Kidney tubule cell (primary cell): ENCODE measurements around the gene COL12A1.
"Not testable (repeated sequence)": the region's sequence is repeated elsewhere in the genome, so short reads cannot be mapped to it uniquely, and the experiment has no call there.

ENCODE experiments used
- DNase-seq: peaks from one replicate; pipeline ENCODE4 v3.0.0-alpha.2; 2018; ENCODE audit warnings: low spot score

The COL12A1 gene

DNA sequence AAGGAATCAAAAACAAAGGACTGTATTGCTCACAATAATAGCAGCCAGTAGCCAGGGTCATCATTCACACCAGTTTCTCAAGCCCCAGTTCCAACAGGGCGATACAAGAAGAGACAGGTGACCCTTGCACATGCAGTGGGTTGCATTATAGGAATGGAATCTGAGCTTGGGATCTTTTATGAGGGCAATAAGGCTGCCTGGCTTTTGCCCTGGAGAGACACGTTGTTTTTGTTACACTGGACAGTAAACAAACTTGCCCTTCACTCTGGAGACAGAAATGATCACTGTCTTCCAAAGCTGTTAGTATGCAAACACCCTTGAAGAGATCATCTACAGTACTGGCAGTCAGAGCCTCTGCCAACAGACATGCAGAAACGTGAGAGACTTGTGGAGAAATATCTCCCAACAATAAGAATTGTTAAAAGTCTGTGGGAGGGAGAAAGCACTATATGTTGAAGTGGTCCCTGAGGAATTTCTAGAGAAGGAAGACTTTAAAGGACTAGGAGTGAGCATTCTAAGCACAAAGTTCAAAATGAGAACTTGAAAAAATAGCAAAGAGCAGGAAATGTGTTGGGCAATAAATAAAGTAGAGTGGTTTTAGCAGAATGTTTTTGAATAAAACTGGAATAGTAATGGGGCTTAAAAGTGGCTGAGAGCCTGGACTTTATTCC lies 6.2 kb upstream of the COL12A1 start:
- no peak for DNase-seq

DNA sequence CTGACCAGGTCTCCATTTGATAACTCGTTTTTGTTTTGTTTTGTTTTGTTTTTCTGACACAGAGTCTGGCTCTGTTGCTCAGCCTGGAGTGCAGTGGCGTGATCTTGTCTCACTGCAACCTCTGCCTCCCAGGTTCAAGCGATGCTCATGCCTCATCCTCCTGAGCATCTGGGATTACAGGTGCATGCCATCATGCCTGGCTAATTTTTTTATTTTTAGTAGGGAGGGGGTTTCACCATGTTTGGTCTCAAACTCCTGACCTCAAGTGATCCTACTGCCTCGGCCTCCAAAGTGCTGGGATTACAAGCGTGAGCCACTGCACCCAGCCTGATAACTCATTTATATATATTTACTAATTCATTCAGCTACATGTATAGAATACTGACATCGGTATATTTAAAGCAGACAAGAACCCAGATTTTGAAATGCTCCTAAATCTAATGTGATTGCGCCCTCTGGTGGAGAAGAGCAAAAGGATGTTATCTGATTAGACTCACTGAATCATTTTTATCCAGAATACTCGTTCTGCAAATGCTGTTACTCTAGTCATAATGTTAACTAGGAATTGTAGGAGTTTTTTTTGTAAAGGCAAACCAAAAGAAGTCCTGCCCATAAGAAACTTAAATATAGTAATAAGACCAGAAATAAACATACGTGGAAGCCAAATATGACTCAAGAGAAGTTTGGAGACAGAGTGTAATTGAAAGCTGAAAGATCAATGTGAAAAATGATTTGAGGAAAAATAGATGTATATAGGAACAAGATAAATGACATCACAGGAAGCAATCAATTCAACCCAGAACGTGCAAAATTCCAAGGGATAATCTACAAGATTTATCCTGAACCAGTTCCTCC lies 5.3 kb upstream of the COL12A1 start:
- peak; percentile 68 for DNase-seq

DNA sequence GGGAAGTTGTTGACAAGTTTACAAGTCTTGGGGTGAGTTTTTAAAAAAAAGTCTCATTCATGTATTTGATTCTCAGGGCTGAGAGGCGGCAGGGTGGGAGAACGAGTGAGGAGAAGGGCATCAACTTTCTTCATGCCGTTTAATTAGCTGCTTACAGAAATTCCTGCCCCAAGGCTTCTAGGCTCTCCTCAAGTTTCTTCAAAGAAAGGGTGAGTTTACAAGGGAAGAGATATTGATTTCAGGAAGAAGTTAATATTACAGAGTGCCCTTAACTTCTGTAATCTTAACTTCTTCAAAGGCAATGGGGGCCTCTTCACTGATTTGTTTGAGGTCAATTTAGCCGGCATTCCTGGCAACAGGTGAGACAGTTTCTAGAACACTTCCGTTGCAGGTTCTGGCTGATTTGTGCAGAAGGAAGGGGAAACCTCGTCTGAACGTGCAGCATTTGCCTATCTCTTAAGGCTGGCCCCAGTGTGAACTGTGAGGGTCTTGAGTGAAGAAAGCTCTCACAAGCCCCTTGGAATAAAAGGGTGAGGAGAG lies 3.4 kb upstream of the COL12A1 start:
- DNase-seq, result no peak

DNA sequence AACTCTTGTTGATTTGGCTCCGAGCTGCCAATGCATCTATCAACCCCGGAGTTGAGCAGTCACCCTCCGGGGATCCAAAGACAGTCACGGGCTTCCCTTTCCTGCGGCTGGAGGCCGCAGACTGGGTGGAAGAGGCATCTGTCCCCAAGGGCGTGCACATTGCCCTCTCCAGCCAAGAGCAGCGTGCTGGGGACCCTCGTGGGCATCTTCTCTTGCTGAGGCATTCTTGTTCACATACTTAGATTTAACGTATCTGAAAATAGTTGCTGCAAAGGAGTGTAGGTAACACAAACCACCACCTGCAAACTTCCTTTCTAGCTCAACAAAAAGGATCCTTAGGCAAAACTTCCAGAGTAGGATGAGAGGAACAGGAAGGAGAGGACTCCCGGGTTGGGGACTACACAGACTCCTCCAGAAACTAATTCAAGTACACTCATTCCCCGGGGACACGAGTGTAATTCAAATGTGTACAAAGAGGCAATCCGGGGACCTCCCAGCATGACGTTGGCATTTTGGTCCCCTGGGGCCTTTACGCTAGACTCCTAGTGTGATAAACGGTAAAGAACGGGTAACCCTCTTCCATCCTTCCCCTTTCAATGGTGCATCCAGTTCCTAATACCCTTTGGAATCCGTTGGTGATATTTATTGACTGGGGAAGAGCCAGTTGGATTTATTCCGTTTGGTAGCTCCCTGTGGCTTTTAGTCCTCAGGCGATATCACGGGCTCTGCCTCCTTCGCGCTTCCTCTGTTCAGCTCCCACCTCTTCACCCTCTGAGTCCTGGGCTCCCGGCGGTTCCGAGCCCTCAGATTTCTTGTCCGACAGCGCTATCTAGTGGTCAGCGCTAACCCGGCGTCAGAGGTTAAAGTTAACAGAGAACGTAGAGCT lies 2.7 kb upstream of the COL12A1 start:
- peak; percentile 81 for DNase-seq

DNA sequence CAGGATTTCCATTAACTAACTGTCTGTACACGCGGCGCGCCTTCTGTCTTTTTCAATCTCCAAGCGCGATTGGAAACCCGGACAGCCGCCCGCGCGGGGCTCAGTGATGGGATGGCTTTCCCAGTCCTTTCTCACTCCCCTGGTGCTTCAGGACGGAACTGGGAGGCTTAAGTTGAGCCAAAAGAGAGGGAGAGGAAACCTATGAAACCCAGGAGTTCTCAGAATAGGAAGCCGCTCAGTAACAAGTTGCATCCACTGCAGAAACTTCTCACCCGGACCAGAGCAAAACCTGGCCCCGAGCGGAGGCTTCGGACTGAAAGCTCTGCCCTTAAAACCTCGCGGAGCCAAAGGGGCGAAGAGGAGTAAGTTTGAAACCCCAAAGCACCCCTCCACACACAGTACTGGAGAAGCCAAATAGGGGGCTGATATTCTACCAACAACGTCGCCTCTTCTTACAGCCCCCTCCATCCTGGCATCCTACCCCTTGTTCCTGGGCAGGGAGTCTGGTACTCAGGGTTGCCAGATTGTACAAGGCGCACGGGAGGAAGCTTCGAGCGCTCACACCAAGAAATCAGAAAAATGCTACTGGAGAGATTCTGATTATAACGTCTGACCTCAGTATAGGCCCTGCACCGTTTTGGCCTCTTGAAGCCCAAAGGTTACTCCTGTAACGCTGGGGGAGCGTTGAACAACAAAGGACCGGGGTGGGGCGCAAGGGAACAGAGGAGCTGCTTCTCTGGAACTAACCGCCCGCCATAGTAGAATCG lies 906 bp upstream of the COL12A1 start:
- peak; percentile 25 for DNase-seq

DNA sequence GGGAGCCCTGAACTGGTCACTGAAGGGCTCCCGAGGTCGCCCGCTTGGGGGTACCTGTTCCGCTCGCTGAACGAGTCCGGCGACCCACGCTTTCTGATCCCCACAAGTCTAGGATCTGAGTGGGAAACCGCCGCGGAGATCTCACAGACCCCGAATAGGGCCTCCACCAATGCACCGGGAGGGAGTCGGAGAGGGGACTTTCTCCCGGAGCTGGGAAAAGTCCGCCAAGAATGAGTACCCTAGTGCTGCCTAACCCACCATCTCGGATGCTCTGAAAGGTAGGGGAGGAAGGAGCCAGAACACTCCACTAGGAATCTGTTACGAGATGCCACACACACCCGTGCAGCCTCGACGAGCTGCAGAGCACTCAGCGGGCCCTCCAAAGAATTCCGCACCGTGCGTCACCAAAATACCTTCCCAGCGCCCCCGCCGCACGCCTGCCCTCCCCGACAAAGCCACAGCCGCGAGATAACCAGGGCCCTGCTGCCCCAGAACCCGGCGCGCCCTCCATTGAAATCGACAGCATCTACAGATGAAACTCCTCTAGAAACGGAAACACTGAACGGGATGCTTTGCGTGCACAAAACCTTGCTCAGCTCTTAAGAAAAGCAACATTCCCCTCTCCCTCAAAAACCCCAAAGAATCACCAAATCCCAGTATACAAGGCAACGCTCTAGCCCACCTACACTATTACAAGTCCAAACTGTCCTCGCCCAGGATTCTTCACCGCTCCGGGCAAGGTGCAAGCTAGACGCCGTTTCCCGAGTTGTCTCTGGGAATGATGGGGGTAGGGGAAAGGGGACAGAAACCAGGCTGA lies 686 bp downstream of the COL12A1 start:
- peak; percentile 73 for DNase-seq

DNA sequence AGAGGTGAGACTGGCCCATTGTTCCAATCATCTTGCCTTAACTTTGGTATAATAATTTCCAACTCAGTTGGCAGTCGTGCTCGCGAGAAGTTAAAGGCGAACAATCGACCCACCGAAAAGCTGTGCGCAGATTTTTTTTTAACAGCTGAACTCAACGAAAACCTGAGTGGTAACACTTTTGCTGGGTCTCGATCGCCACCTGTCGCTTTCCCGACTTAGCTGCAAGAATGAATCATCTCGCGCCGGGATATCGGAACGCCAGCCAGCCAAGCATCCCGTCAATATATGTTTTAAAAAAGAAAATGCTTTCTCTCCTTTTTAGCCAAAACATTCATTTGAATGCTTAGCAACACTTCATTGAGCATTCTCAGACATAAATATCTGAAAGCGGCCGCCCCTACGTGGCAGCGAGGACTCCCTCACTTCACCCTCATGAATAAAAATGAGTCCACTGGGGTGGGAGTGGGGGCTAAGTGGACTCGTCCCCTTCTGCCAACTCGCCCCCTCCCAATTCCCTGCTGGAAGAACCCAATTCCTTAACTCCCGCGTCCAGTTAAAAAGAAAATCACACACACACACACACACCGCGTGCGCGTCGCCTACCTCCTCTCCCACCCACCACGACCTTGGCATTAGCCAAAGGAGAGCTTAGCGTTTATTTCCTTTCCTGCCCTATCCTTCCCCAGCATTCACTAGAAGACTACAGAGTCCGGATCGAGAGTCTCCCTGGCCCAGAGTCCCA lies 1.5 kb downstream of the COL12A1 start:
- DNase-seq, result peak; percentile 84

DNA sequence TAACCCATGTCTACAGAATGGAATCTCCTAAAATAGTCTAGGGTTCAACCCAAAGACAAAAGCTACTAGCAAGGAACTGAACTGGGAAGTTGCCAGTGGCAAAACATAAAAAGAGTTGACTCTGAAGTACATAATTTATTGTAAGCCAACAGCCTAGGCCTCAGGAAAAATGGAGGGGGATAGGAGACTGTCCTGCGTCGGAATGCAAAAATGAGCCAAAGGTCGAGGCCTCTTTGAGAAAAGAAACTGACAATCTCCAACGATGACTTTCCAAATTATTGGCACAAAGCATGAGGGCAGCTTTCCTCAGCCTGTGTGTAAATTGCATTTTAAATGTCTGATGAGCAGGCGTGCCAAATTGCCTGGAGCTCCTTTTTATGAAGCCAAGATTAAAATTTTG lies 2.1 kb downstream of the COL12A1 start:
- no peak for DNase-seq

DNA sequence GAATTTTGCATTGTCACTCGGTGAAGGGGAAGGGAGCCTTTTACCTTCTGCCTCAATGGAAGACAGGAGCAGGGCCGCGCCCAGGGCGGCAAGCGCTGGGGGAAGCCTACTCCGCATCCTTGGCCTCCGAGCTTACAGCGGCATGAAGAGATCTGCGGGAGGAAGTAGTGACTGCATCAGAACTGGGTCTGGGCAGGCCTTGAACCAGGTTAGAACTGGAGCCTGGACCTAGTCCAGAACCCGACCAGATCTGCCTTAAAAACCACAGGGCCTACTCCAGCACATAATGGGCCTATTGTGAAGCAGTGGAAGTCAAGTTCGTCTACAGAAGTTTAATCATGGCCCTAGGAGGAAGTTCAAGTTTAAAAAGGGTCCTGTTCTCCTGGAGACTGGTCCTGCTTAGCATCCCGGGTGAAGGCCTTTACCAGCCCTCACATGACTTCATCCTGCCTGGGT lies 3.1 kb downstream of the COL12A1 start:
- no peak for DNase-seq

DNA sequence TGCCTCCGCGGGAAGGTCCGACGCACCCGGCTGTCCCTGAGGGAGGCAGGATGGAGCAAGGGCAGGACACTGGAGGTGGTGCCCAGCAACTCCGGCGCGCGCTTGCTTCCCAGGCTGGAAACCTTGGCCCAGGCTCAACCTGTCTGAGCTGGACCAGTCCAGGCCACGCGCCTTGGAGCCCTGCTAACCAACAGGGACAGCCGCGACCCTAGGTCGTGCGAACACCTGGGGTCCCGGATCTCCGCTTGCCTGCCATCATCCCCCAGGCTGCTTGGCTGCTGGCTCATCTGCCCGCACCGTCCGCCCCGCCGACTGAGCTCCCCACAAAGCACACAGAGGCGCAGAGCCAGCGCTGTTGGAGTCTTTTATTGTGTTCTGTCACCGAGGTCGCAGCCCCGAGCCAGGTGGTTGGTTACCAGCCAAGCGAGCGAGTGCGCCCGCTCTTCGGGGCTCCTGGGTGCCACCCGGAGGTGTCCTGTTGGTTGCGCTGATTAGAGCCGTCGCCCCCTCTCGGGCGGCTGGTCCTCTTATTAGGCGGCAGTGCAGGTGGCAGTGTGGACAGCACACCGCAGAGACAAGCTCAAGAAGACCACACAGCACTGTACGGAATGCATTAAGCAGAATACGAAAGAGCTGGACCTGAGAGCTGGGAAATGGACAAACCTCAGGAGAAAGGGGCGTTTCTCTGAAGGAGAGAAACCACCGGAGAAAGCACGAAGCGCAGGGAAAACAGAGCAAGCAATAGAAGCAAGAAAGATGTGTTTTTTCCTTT lies 3.8 kb downstream of the COL12A1 start:
- DNase-seq, result peak; percentile 56

DNA sequence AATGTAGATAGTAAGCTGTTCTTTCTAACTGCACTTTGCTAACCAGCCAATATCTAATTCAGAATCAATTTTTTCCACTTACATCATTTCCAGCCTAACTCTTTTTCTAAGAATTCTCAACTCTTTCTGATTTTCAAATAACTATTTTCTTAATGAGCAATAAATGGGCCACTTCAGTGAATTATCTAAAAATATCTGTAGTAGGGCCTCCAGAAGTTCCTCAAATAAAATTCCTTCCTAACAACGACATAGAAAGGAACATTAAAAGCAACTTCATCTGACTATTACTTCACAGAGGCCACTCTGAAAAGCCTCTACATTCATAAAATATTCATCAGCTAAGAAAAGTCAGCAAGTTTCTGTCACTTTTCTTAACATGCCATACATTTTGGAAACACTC lies 4.8 kb downstream of the COL12A1 start:
- no peak for DNase-seq

DNA sequence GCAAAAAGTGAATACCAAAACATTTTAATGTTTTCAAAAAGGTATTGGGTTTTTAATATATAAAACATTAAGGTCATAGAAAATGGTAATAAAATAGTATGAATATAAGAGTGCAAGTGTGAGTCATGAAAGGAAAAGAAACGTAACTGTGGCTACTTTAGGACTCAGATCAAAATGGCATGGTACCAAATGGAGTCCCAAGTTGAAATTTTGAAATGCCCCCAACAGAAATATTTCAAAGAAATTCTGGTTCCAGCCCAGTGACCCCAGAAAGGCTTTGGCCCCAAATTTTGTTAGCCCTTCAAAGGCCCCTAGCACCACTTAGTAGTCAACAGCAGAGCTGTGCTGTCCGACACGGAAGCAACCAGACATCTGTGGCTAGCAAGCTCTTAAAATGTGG lies 6.0 kb downstream of the COL12A1 start:
- no peak for DNase-seq

DNA sequence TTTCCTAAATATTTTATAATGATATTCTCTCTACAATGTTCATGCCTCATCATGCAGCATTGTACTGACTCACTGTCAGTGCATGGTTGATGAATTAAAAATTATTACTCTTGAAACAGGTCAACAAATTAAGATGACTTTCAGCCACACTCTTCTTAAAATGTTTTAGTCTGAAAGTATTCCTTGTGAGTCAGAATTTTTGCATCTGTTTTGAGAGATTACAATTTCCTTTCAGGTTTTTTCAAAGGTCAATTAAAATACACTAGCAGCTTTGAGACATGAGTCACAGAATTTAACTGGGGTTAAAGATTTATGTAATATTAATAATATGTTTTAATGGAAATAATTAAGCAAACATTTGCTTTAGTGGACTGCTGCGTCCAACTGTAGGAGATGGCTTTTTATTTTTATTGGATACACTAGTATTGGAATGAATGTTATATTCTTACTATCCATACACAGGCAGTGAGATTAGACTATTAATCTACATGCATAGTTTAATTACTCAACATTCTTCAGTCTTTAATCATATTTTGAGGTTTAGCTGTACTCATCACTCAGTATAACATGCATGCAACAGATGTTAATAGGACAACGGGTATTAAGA lies 9.7 kb downstream of the COL12A1 start:
- peak; percentile 65 for DNase-seq

DNA sequence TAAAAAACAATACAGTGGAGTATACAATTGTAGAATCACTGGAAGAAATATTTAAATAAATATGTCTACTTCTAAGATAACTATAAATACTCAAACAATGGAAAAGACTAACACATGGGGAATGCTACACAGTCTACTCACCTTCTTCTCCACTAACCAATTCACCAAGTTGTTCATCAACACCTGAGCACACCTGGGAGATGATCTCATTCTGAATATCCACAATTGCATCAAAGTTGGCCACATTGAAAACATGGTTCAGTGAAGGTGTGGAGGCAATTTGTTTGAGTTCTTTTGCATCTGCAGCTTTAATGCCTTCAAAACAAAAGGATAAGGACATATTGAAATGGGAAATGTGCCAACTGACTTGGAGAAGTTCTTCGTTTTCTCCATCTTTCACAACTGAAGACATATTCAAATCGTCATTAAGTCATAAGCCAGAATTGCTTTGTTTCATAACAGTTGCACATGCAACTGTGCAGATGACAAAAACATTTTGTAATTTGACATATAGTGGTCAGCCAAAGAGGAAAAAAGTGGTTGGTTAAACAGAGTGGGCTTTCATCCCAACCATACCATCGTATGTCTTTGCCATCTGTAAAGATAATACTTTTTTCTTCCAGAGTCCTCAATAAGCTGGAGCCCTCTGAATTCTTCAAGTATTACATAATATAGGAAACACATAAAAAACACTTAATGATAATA lies 17.5 kb downstream of the COL12A1 start:
- peak; percentile 46 for DNase-seq

DNA sequence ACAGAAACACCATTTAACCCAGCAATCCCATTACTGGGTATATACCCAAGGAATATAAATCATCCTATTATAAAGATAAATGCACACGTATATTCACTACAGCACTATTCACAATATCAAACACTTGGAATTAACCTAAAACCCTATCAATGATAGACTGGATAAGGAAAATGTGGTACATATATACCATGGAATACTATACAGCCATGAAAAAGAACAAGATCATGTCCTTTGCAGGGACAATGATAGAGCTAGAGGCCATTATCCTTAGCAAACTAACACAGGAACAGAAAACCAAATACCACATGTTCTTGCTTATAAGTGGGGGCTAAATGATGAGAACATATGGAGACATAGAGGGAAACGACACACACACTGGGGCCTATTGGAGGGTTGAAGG lies 19.3 kb downstream of the COL12A1 start:
- not testable (repeated sequence) for DNase-seq

DNA sequence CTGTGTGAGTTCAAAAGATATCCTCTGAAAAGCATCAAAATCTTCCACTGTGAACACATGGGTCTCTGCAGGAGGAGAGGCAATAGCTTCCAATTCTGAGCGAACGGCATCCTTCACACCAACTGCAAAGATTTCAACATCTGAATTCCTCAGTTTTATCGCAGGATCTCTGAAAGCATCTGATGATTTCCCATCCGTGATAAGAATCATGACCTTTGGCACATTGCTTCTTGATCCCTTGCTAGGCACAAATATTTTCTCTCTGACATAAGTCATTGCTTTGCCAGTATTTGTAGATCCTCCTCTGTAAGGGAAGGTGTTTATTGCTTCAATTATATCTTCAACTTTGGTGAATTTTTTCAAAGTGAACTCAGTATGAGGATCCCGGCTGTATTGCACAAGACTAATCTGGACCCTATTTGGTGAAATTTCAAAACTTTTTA lies 22.7 kb downstream of the COL12A1 start:
- peak; percentile 19 for DNase-seq

DNA sequence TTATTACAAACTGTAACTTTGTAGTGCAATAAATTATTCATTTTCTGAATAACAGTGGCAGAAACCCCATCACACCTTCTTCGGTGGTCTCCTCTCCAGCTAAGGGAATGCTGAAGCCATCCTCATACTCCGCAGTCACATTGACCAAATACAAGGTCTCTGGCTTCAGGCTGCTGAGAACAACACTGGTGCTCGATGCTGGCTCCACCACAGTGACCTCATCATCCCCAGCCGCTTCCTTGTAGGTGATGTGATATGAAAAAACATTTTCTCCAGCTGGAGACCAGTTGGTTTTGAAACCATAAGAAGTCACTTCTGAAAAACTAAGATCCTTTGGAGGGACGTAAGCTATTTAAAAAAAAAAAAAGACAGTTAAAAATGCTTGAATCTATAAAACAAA lies 25.0 kb downstream of the COL12A1 start:
- DNase-seq, result no peak

DNA sequence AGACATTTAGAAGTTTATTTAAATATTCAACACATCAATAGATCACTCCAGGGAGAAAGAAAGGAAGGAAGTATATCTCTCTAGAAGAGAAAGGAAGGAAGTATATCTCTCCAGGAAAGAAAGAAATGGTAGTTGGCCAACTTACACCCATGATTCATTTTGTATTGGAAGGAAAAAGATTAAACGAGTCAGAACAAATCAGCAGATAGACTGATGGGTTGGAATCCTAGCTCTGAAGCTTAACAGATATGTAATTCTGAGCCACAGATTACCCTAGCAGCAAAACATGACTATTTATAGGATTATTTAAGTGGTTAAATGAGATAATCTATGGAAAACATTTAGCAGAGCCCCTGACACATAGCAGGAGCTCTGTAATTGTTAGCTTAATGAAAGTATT lies 27.1 kb downstream of the COL12A1 start:
- no peak for DNase-seq
